Measurements from ENCODE around the gene PI4KB. TPM values are rescaled to one million over a fixed set of nuclear protein-coding genes. Genes with fewer than 3 reads are reported as not detected.
"Not testable (repeated sequence)": the region's sequence is repeated elsewhere in the genome, so short reads cannot be mapped to it uniquely, and the experiment has no call there.

PI4KB gene
- total and polyA plus RNA-seq, 2 experiments from 2014 or later: 15.3 to 25.5 TPM

GRCh38 chr1:151356696-151357095, 29.5 kb upstream of the PI4KB start (continued):
- TF ChIP-seq ZNF462 (CRISPR knock-in tag; IDR thresholded peaks at IDR 0.05) (no peak), EZH2phosphoT487 (IDR thresholded peaks at IDR 0.05; ENCODE audit: unreplicated experiment) (no peak), JUNB (IDR thresholded peaks at IDR 0.05; ENCODE audit: unreplicated experiment) (no peak), ZNF331 (CRISPR knock-in tag; IDR thresholded peaks at IDR 0.05; ENCODE audit: low read depth) (no peak), ETS1 (IDR thresholded peaks at IDR 0.05) (no peak), CREB1 (CRISPR knock-in tag; IDR thresholded peaks at IDR 0.05; ENCODE audit: low read depth) (no peak), NANOG (IDR thresholded peaks at IDR 0.05; ENCODE audit: borderline replicate concordance) (no peak), EZH2 (IDR thresholded peaks at IDR 0.05; ENCODE audit: low read depth, unreplicated experiment) (no peak)

GRCh38 chr1:151352021-151352718, 25.0 kb upstream of the PI4KB start:
- TF ChIP-seq POLR2AphosphoS5 (IDR thresholded peaks at IDR 0.05; ENCODE audit: low read depth): no peak
- no peak for TF ChIP-seq ZNF114 (CRISPR knock-in tag; IDR thresholded peaks at IDR 0.05)
- H3K27ac Mint-ChIP-seq: no peak overlapping the region
- no peaks in the 10 kb centered on the region for H4K20me1 ChIP-seq (replicated peaks; ENCODE audit: insufficient read depth)
- H3K4me3 Mint-ChIP-seq: no peak overlapping the region
- peaks cover 10% of the 10 kb centered on the region for H3K27me3 Mint-ChIP-seq (ENCODE audit: insufficient read depth, low read depth, poor library complexity)
- H3K9me3 Mint-ChIP-seq: peaks cover 34% of the 10 kb centered on the region
- H2AFZ ChIP-seq: no peak overlapping the region
- no peak overlapping the region for H3K4me2 ChIP-seq
- ATAC-seq (no peak), DNase-seq (ENCODE audit: low spot score) (no peak)
- no peaks in the 10 kb centered on the region for H3K27me3 ChIP-seq (ENCODE audit: insufficient read depth)
- H3K9me2 ChIP-seq (ENCODE audit: insufficient read depth): no peaks in the 10 kb centered on the region
- 0 out of 2 replicates have a peak, but pooled peaks cover 3% of the 10 kb centered on the region for H3K36me3 ChIP-seq (ENCODE audit: insufficient read depth)
- peaks cover 9% of the 10 kb centered on the region for H3K4me1 ChIP-seq (ENCODE audit: insufficient read depth)
- H3K36me3 Mint-ChIP-seq (ENCODE audit: low read depth): peaks cover 16% of the 10 kb centered on the region
- peaks cover 11% of the 10 kb centered on the region; the same call in 2 of the 3 replicates for H3K4me1 Mint-ChIP-seq
- no peak overlapping the region for H3K4me3 ChIP-seq
- H3F3A ChIP-seq (replicated peaks; ENCODE audit: low read depth): no peaks in the 10 kb centered on the region
- H3K79me2 ChIP-seq (replicated peaks; ENCODE audit: insufficient read depth): no peaks in the 10 kb centered on the region
- H3K27ac ChIP-seq (ENCODE audit: low read depth): no peak overlapping the region

- not testable (repeated sequence) for H3K9me2 ChIP-seq (ENCODE audit: insufficient read depth); H3F3A ChIP-seq (replicated peaks; ENCODE audit: low read depth); H3K4me3 Mint-ChIP-seq; H3K27ac Mint-ChIP-seq; ATAC-seq; H2AFZ ChIP-seq; H3K4me3 ChIP-seq; H3K4me2 ChIP-seq; H3K36me3 ChIP-seq (ENCODE audit: insufficient read depth); DNase-seq (ENCODE audit: low spot score); H4K20me1 ChIP-seq (replicated peaks; ENCODE audit: insufficient read depth); H3K27ac ChIP-seq (ENCODE audit: low read depth); H3K27me3 ChIP-seq (ENCODE audit: insufficient read depth)
- peaks cover 34% of the 10 kb centered on the region for H3K9me3 Mint-ChIP-seq
- peaks cover 28% of the 10 kb centered on the region for H3K36me3 Mint-ChIP-seq (ENCODE audit: low read depth)
- H3K4me1 Mint-ChIP-seq: peaks cover 20% of the 10 kb centered on the region; the same call in 2 of the 3 replicates
- peaks cover 19% of the 10 kb centered on the region for H3K27me3 Mint-ChIP-seq (ENCODE audit: insufficient read depth, low read depth, poor library complexity)
- Histone ChIP-seq H3K79me2 (replicated peaks; ENCODE audit: insufficient read depth) (peaks cover 11% of the 10 kb centered on the region), H3K4me1 (ENCODE audit: insufficient read depth) (peaks cover 18% of the 10 kb centered on the region)
These were observed 23.1 kb upstream of the PI4KB start for GRCh38 chr1:151350323-151350722.
